Vagina (tissue), 2 donors: ENCODE results near the gene DOK3.

Experiments
- CTCF ChIP-seq, 3 experiments: fragments of 450-650 bp in 2 of 3; fragments of 200-600 bp in 1 of 3; sonication (generic) in 1 of 3; IDR thresholded peaks; one replicate each; pipeline ENCODE4 v1.5.1; 2017 to 2019; ENCODE audit warnings: antibody characterized with exemption in 3 of 3, mild to moderate bottlenecking in 2 of 3, moderate library complexity in 2 of 3
- POLR2A ChIP-seq, 2 donors: fragments of 450-650 bp; IDR thresholded peaks; one replicate each; pipeline ENCODE4 v1.6.1; 2017; ENCODE audit warnings: antibody characterized with exemption in 2 of 2, mild to moderate bottlenecking in 2 of 2, moderate library complexity in 2 of 2

GRCh38 chr5:177537389-177538361 is 28.0 kb upstream of the DOK3 start:
- TF ChIP-seq CTCF (IDR thresholded peaks at IDR 0.05) (no peak), POLR2A (IDR thresholded peaks at IDR 0.05) (no peak)
